Measurements from ENCODE around the gene WDR81.
"Not testable (repeated sequence)": the region's sequence is repeated elsewhere in the genome, so short reads cannot be mapped to it uniquely, and the experiment has no call there.

The WDR81 gene

DNA sequence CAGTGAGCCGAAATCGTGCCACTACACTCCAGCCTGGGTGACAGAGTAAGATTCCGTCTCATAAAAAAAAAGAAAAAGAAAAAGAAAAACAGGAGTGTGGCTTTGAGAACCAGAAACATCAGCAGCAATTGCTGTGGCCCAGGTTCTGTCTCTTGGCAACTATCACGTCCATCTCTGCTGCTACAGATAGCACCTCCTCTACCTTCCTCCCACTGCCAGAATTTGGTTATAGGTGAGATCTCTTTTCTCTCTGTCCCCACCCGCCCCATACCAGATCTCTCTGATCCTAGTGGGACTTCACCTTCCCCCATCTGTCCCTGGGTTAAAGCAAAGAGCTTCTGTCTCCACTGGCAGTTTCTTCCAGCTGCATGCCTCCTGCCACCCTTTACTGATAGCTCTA lies 17.4 kb upstream of the WDR81 start:
- Histone ChIP-seq H3K36me3 (ENCODE audit: control insufficient read depth in 2 of 2, insufficient read depth in 1 of 2, low read length in 2 of 2) (peaks cover 0 to 5% of the 10 kb centered on the region in 2 experiments; a peak in 1 of 3 replicates), H3K4me1 (ENCODE audit: control insufficient read depth, insufficient read depth, low read length) (peaks cover 3% of the 10 kb centered on the region; the same call in 1 of the 2 replicates), H3K27ac (ENCODE audit: extremely low read depth, low read depth, low read length) (no peak overlapping the region), H3K9me3 (ENCODE audit: control insufficient read depth, insufficient read depth, low read depth, low read length) (no peaks in the 10 kb centered on the region), H3K4me3 (ENCODE audit: low read depth, low read length) (no peak overlapping the region)
- TF ChIP-seq, protein P1, sequence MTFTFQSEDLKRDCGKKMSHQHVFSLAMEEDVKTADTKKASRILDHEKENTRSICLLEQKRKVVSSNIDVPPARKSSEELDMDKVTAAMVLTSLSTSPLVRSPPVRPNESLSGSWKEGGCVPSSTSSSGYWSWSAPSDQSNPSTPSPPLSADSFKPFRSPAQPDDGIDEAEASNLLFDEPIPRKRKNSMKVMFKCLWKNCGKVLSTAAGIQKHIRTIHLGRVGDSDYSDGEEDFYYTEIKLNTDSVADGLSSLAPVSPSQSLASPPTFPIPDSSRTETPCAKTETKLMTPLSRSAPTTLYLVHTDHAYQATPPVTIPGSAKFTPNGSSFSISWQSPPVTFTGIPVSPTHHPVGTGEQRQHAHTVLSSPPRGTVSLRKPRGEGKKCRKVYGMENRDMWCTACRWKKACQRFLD (tag by site-specific recombination; IDR thresholded peaks at IDR 0.05): no peak
- TF ChIP-seq, protein P2, sequence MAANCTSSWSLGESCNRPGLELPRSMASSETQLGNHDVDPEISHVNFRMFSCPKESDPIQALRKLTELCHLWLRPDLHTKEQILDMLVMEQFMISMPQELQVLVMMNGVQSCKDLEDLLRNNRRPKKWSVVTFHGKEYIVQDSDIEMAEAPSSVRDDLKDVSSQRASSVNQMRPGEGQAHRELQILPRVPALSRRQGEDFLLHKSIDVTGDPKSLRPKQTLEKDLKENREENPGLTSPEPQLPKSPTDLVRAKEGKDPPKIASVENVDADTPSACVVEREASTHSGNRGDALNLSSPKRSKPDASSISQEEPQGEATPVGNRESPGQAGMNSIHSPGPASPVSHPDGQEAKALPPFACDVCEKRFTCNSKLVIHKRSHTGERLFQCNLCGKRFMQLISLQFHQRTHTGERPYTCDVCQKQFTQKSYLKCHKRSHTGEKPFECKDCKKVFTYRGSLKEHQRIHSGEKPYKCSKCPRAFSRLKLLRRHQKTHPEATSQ (tag by site-specific recombination; IDR thresholded peaks at IDR 0.05): no peak
- TF ChIP-seq, protein P3, sequence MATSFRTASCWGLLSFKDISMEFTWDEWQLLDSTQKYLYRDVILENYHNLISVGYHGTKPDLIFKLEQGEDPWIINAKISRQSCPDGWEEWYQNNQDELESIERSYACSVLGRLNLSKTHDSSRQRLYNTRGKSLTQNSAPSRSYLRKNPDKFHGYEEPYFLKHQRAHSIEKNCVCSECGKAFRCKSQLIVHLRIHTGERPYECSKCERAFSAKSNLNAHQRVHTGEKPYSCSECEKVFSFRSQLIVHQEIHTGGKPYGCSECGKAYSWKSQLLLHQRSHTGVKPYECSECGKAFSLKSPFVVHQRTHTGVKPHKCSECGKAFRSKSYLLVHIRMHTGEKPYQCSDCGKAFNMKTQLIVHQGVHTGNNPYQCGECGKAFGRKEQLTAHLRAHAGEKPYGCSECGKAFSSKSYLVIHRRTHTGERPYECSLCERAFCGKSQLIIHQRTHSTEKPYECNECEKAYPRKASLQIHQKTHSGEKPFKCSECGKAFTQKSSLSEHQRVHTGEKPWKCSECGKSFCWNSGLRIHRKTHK (tag by site-specific recombination; IDR thresholded peaks at IDR 0.05): no peak
- TF ChIP-seq ZBTB17 (tag by site-specific recombination; IDR thresholded peaks at IDR 0.05): no peak
- ChIA-PET POLR2A (interaction anchor here (0.6 to 1.9 kb wide), 2 partner anchors 9 to 16 kb away, joined by 7 to 9 read pairs; no protein-coding TSS in a partner anchor), CTCF (interaction anchor here (0.6 kb wide), 1 partner anchor 14 kb away, joined by 3 read pairs; no protein-coding TSS in a partner anchor)

GRCh38 chr17:1708791-1709346 lies 15.6 kb upstream of the WDR81 start:
- TF ChIP-seq EGR2 (tag by site-specific recombination; IDR thresholded peaks at IDR 0.05; ENCODE audit: low read depth) (peak; percentile 91), ZFHX2 (tag by site-specific recombination; conservative IDR thresholded peaks at IDR 0.05) (peak; percentile 91)
- TF ChIP-seq, protein P4, sequence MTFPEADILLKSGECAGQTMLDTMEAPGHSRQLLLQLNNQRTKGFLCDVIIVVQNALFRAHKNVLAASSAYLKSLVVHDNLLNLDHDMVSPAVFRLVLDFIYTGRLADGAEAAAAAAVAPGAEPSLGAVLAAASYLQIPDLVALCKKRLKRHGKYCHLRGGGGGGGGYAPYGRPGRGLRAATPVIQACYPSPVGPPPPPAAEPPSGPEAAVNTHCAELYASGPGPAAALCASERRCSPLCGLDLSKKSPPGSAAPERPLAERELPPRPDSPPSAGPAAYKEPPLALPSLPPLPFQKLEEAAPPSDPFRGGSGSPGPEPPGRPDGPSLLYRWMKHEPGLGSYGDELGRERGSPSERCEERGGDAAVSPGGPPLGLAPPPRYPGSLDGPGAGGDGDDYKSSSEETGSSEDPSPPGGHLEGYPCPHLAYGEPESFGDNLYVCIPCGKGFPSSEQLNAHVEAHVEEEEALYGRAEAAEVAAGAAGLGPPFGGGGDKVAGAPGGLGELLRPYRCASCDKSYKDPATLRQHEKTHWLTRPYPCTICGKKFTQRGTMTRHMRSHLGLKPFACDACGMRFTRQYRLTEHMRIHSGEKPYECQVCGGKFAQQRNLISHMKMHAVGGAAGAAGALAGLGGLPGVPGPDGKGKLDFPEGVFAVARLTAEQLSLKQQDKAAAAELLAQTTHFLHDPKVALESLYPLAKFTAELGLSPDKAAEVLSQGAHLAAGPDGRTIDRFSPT (tag by site-specific recombination; IDR thresholded peaks at IDR 0.05): peak; percentile 57; the same call in 1 of the 2 replicates
- H3K4me1 ChIP-seq (ENCODE audit: control insufficient read depth, insufficient read depth, low read length); H3K9me3 ChIP-seq (ENCODE audit: control insufficient read depth, insufficient read depth, low read depth, low read length); POLR2A ChIA-PET; H3K4me3 ChIP-seq (ENCODE audit: low read depth, low read length); H3K27ac ChIP-seq (ENCODE audit: extremely low read depth, low read depth, low read length): not testable (repeated sequence)
- peaks cover 0 to 23% of the 10 kb centered on the region in 2 experiments; a peak in 1 of 3 replicates for H3K36me3 ChIP-seq (ENCODE audit: control insufficient read depth in 2 of 2, insufficient read depth in 1 of 2, low read length in 2 of 2)
- CTCF ChIA-PET: interaction anchor here (0.5 to 1.4 kb wide), 2 partner anchors 60 to 75 kb away, joined by 3 to 4 read pairs; no protein-coding TSS in a partner anchor

- ChIA-PET CTCF (interaction anchor here (0.5 to 0.7 kb wide), 2 partner anchors 29 to 61 kb away, joined by 3 read pairs; no protein-coding TSS in a partner anchor), POLR2A (interaction anchor here (0.6 to 1.0 kb wide), 2 partner anchors 28 to 140 kb away, joined by 3 read pairs; no protein-coding TSS in a partner anchor)
- no peaks in the 10 kb centered on the region for H3K9me3 ChIP-seq (ENCODE audit: control insufficient read depth, insufficient read depth, low read depth, low read length)
- TF ChIP-seq, protein P5, sequence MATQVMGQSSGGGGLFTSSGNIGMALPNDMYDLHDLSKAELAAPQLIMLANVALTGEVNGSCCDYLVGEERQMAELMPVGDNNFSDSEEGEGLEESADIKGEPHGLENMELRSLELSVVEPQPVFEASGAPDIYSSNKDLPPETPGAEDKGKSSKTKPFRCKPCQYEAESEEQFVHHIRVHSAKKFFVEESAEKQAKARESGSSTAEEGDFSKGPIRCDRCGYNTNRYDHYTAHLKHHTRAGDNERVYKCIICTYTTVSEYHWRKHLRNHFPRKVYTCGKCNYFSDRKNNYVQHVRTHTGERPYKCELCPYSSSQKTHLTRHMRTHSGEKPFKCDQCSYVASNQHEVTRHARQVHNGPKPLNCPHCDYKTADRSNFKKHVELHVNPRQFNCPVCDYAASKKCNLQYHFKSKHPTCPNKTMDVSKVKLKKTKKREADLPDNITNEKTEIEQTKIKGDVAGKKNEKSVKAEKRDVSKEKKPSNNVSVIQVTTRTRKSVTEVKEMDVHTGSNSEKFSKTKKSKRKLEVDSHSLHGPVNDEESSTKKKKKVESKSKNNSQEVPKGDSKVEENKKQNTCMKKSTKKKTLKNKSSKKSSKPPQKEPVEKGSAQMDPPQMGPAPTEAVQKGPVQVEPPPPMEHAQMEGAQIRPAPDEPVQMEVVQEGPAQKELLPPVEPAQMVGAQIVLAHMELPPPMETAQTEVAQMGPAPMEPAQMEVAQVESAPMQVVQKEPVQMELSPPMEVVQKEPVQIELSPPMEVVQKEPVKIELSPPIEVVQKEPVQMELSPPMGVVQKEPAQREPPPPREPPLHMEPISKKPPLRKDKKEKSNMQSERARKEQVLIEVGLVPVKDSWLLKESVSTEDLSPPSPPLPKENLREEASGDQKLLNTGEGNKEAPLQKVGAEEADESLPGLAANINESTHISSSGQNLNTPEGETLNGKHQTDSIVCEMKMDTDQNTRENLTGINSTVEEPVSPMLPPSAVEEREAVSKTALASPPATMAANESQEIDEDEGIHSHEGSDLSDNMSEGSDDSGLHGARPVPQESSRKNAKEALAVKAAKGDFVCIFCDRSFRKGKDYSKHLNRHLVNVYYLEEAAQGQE (tag by site-specific recombination; IDR thresholded peaks at IDR 0.05): peak; percentile 59
- no peak for TF ChIP-seq OVOL3 (tag by site-specific recombination; IDR thresholded peaks at IDR 0.05)
- TF ChIP-seq SP2 (tag by site-specific recombination; IDR thresholded peaks at IDR 0.05): peak; percentile 47
- no peak overlapping the region; the same call in 1 of the 2 replicates for H3K27ac ChIP-seq (ENCODE audit: extremely low read depth, low read depth, low read length)
- peaks cover 8% of the 10 kb centered on the region for H3K4me1 ChIP-seq (ENCODE audit: control insufficient read depth, insufficient read depth, low read length)
- H3K4me3 ChIP-seq (ENCODE audit: low read depth, low read length): peak overlapping the region; percentile 63
- peaks cover 0 to 23% of the 10 kb centered on the region in 2 experiments; a peak in 1 of 3 replicates for H3K36me3 ChIP-seq (ENCODE audit: control insufficient read depth in 2 of 2, insufficient read depth in 1 of 2, low read length in 2 of 2)
Observed at GRCh38 chr17:1709403-1709951, 15.0 kb upstream of the WDR81 start.

Measured in HEK293 (cell line).